ENCODE data around the gene VEGFC.

VEGFC gene

DNA sequence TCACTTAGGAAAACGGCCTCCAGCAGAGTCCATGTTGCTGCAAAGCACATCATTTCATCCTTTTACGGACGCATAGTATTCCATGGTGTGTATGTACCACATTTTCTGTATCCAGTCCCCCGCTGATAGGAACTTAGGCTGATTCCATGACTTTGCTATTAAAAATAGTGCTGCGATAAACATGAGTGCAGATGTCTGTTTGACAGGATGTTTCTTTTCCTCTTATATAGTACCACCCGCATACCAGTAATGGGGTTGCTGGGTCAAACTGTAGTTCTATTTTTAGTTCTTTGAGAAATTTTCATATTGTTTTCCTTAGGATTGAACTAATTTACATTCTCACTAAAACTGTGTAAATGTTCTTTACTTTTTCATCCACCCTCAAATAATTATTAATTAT is 50.5 kb downstream of the VEGFC start:
- no peak overlapping the region for H3K4me3 ChIP-seq (ENCODE audit: low read depth, low read length)
- in situ Hi-C loops (cut with HindIII; ENCODE audit: low sequenced_read_pairs): no loop called here
- TF ChIP-seq, protein P1, sequence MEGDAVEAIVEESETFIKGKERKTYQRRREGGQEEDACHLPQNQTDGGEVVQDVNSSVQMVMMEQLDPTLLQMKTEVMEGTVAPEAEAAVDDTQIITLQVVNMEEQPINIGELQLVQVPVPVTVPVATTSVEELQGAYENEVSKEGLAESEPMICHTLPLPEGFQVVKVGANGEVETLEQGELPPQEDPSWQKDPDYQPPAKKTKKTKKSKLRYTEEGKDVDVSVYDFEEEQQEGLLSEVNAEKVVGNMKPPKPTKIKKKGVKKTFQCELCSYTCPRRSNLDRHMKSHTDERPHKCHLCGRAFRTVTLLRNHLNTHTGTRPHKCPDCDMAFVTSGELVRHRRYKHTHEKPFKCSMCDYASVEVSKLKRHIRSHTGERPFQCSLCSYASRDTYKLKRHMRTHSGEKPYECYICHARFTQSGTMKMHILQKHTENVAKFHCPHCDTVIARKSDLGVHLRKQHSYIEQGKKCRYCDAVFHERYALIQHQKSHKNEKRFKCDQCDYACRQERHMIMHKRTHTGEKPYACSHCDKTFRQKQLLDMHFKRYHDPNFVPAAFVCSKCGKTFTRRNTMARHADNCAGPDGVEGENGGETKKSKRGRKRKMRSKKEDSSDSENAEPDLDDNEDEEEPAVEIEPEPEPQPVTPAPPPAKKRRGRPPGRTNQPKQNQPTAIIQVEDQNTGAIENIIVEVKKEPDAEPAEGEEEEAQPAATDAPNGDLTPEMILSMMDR (IDR thresholded peaks at IDR 0.05; ENCODE audit: low read depth, low read length, missing control alignments): no peak
- DNase-seq (ENCODE audit: low read depth): no peak

DNA sequence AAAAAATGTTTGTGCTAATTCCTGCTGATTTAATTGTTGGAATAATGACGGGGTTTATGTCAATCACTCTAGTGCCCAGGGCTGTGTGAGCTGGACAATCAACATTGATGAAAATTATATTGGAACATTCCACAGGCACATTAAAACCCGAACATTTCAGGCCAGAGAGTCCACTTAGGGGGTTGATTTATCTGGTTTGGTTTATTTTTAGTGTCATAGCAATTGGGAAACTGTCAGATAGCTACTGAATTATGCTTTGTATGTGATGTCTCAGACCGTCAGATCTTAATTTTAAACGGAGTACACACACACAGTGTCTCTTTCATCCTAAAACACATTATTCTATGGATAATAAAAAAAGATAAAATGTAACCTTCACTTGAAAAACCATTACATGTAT is 51.5 kb downstream of the VEGFC start:
- in situ Hi-C loops (cut with HindIII; ENCODE audit: low sequenced_read_pairs): no loop called here
- H3K4me3 ChIP-seq (ENCODE audit: low read depth, low read length): no peak overlapping the region
- DNase-seq (ENCODE audit: low read depth): no peak
- TF ChIP-seq, protein P1 (IDR thresholded peaks at IDR 0.05; ENCODE audit: low read depth, low read length, missing control alignments): no peak

DNA sequence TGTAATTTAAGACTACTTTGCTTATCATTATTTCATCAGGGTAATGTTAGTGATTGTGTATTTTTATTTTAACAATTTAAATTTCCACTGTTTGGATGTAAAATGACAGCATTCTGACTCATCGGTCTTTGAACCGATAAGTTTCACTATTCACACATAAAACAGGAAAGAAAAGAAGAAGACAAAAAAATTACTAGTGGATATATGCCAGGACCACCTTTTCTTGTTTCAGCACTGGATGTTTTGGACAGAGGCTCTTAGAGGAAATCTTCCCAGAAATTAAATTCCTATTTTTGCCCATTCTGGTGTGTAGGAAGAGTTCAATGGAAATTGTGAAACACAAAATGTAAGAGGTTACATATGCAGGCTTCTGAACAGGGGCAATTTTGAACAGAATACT is 57.4 kb downstream of the VEGFC start:
- no peak overlapping the region for H3K4me3 ChIP-seq (ENCODE audit: low read depth, low read length)
- TF ChIP-seq, protein P1 (IDR thresholded peaks at IDR 0.05; ENCODE audit: low read depth, low read length, missing control alignments): no peak
- DNase-seq (ENCODE audit: low read depth): peak; percentile 31
- in situ Hi-C loops (cut with HindIII; ENCODE audit: low sequenced_read_pairs): no loop called here

DNA sequence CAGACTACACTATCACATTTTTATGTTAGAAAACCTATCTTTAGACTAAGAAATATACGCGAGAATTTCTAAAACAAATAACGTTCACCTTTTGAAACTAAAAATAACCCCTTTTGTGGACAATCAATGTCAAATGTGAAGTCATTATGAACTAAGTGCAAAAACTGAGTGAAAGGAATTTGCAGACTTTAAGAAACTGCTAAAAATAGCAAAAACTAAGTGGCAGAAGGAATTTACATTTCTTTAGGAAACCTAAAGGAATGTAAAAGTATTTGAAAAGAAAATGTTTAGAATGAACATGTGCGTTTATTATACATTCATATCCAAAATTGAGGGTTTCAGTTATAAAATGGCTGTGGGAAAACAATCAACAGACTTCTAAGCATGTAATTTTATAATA is 58.3 kb downstream of the VEGFC start:
- in situ Hi-C loops (cut with HindIII; ENCODE audit: low sequenced_read_pairs): no loop called here
- no peak overlapping the region for H3K4me3 ChIP-seq (ENCODE audit: low read depth, low read length)
- DNase-seq (ENCODE audit: low read depth): no peak
- TF ChIP-seq, protein P1 (IDR thresholded peaks at IDR 0.05; ENCODE audit: low read depth, low read length, missing control alignments): no peak

DNA sequence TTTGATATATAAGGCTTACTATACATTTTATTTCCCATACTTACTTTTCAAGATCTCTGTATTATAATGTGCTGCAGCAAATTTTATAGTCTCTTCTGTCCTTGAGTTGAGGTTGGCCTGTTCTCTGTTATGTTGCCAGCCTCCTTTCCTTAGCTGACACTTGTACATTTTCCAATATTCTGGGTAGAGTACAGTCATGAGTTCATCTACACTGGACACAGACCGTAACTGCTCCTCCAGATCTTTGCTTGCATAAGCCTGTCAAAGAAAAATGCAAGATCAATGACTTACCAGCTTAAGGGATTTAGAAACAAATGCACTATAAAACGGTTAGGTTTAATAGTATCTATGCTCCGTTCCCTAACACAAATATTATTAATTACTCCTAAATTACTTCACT is 63.2 kb downstream of the VEGFC start:
- in situ Hi-C loops (cut with HindIII; ENCODE audit: low sequenced_read_pairs): no loop called here
- TF ChIP-seq, protein P1 (IDR thresholded peaks at IDR 0.05; ENCODE audit: low read depth, low read length, missing control alignments): no peak
- DNase-seq (ENCODE audit: low read depth): no peak
- no peak overlapping the region for H3K4me3 ChIP-seq (ENCODE audit: low read depth, low read length)

DNA sequence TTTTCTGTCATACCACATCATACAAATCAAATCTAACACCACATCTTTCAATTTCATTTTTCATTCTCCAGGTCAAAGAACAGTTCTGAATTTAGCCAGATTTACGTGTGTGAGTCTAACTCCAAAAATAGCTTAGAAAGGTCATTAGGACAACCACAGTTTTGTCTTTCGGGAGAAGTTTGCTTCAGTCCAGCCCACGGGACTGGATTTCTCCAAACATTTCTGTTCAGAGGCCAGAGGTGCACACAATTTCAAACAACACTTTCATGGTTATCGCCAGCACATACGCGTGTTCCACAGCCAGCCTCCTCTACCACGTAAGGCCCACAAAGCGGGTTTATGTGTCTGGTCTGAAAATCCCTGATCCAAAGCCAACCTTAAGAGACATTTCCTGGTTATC is 65.9 kb downstream of the VEGFC start:
- TF ChIP-seq, protein P1 (IDR thresholded peaks at IDR 0.05; ENCODE audit: low read depth, low read length, missing control alignments): no peak
- no peak overlapping the region for H3K4me3 ChIP-seq (ENCODE audit: low read depth, low read length)
- DNase-seq (ENCODE audit: low read depth): no peak
- in situ Hi-C loops (cut with HindIII; ENCODE audit: low sequenced_read_pairs): no loop called here

DNA sequence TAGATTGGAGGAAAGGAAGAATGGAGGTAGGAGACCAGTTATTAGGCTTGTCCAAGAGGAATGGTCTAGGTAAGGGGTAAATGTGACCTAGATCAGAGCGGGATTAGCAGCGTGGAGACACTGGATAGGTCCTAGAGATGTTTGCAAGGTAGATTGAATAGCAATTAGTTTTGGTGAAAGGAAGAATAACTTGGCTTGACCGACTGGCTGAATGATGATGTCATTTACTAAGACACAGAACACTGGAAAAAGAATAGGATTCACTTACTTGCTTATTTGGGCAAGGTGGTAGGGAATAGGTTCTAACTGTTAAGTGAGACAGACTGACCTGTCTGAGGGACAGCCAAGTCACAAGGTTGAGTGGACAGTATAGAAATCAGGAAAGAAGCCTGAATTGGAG is 71.3 kb downstream of the VEGFC start:
- in situ Hi-C loops (cut with HindIII; ENCODE audit: low sequenced_read_pairs): no loop called here
- TF ChIP-seq, protein P1 (IDR thresholded peaks at IDR 0.05; ENCODE audit: low read depth, low read length, missing control alignments): no peak
- no peak for DNase-seq (ENCODE audit: low read depth)

More for the DNA sequence above, 71.3 kb downstream of the VEGFC start:
- no peak overlapping the region for H3K4me3 ChIP-seq (ENCODE audit: low read depth, low read length)

Measured in astrocyte of the cerebellum (primary cell).